Natural killer cell (primary cell): ENCODE results near the gene UTY. TPM values are rescaled to one million over a fixed set of nuclear protein-coding genes. Genes with fewer than 3 reads are reported as not detected.

Experiments
- ATAC-seq, 3 donors: fragments of 150-1000 bp in 2 of 3; fragments of 200-7000 bp in 1 of 3; cut with Tn5 transposase; 1 replicate in 1 of 3; 2 replicates in 2 of 3; pipeline ENCODE4 v1.10.0; 2021; ENCODE audit warnings: mild to moderate bottlenecking in 2 of 3, moderate library complexity in 2 of 3
- DNase-seq, 2 donors: peaks; one replicate each; pipeline versions ENCODE4 v3.0.0 to v3.0.0-alpha.2; 2013 to 2021; ENCODE audit warnings: mixed read lengths in 1 of 2
- H3K27ac ChIP-seq: one replicate; pipeline ENCODE4 v1.5.1; 2013; ENCODE audit warnings: mild to moderate bottlenecking, low read length
- H3K27me3 ChIP-seq: one replicate; pipeline ENCODE4 v1.6.1; 2013; ENCODE audit warnings: low read length; ENCODE audit not compliant: control insufficient read depth, insufficient read depth
- H3K36me3 ChIP-seq: one replicate; pipeline ENCODE4 v1.6.1; 2013; ENCODE audit warnings: low read length; ENCODE audit not compliant: control insufficient read depth, insufficient read depth
- H3K4me1 ChIP-seq: one replicate; pipeline ENCODE4 v1.6.1; 2013; ENCODE audit warnings: low read length; ENCODE audit not compliant: control insufficient read depth, insufficient read depth
- H3K4me3 ChIP-seq: one replicate; pipeline ENCODE4 v1.5.1; 2013; ENCODE audit warnings: low read length
- H3K9me3 ChIP-seq: one replicate; pipeline ENCODE4 v1.6.1; 2013; ENCODE audit warnings: low read length; ENCODE audit not compliant: control insufficient read depth, insufficient read depth
- H3K27ac Mint-ChIP-seq, 2 donors: one replicate each; pipeline ENCODE4 v1.8.0; 2022; ENCODE audit warnings: mild to moderate bottlenecking in 2 of 2, mixed read lengths in 2 of 2, moderate library complexity in 1 of 2
- H3K27me3 Mint-ChIP-seq, 2 donors: one replicate each; pipeline ENCODE4 v1.8.0; 2022; ENCODE audit warnings: low read depth in 2 of 2, mixed read lengths in 2 of 2
- H3K36me3 Mint-ChIP-seq: one replicate; pipeline ENCODE4 v1.8.0; 2022; ENCODE audit warnings: mixed read lengths
- H3K4me1 Mint-ChIP-seq, 2 donors: one replicate each; pipeline ENCODE4 v1.8.0; 2022; ENCODE audit warnings: mixed read lengths in 2 of 2
- H3K4me3 Mint-ChIP-seq: one replicate; pipeline ENCODE4 v1.8.0; 2022; ENCODE audit warnings: mild to moderate bottlenecking, moderate library complexity, mixed read lengths
- H3K9me3 Mint-ChIP-seq, 2 donors: one replicate each; pipeline ENCODE4 v1.8.0; 2022; ENCODE audit warnings: mixed read lengths in 2 of 2
- CTCF ChIP-seq: fragments of 200-600 bp; IDR thresholded peaks from one replicate; pipeline ENCODE4 v1.8.0; 2022; ENCODE audit warnings: antibody characterized with exemption
- WGBS: methylation state at CpG from one replicate; pipeline ENCODE4 v1.1.7; 2013; ENCODE audit warnings: missing lambda C conversion rate; ENCODE audit not compliant: insufficient coverage; 5-methylcytosine and 5-hydroxymethylcytosine counted together
- intact Hi-C: fragments of 100-400 bp; cut with micrococcal nuclease; formaldehyde crosslinking; loops from one replicate; pipeline ENCODE4 v1.14.2; 2022
- total RNA-seq, 4 donors: library from RNA; stranded (reverse); fragments of 120-200 nt in 1 of 4; gene quantifications; one replicate each; pipeline versions ENCODE4 v1.2.3 to v1.2.4, GENCODE V29; 2013 to 2022

UTY gene
- total RNA-seq, 3 donors from 2014 or later (not counting 1 experiment from before 2014, with no cell fraction given), result 91.0 to 114 TPM; not detected in 1

DNA sequence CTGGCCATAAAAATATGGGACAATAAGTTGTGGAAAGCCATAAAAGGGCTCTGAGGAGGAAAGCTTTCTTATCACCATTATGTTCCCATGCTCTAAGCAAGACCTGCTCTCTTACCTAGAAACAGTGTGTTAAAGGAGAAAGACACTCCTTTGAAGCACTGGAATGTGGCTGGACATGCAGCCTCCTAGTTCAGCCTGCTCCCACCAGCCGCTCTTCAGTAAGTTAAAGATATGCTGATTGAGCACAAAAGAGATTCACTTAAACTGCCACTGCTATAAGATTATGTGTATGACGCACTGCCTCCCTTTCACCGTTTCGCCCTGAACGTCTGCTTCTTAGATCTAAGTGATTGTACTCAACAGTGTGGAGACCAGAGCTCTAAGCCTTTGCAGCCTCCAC, 146.0 kb downstream of the UTY start:
- ATAC-seq (no peak), DNase-seq (no peak)
- Histone ChIP-seq H3K4me3 (no peak overlapping the region), H3K9me3 (no peaks in the 10 kb centered on the region), H3K36me3 (peaks cover 13% of the 10 kb centered on the region), H3K27me3 (no peaks in the 10 kb centered on the region), H3K27ac (no peak overlapping the region), H3K4me1 (peaks cover 9% of the 10 kb centered on the region)
- H3K4me3 Mint-ChIP-seq, result no peak overlapping the region
- H3K4me1 Mint-ChIP-seq, result peaks cover 0 to 30% of the 10 kb centered on the region in 2 donors
- intact Hi-C loops, result no loop called here
- H3K9me3 Mint-ChIP-seq, result no peaks in the 10 kb centered on the region
- TF ChIP-seq CTCF, result no peak
- peak overlapping the region in 1 of 2 donors; percentile 40 for H3K27ac Mint-ChIP-seq
- WGBS, result 95% methylated on average over 5 of the region's 5 CpGs
- H3K27me3 Mint-ChIP-seq, result no peaks in the 10 kb centered on the region
- no peaks in the 10 kb centered on the region for H3K36me3 Mint-ChIP-seq

GRCh38 chrY:13330651-13331050, 149.2 kb downstream of the UTY start:
- intact Hi-C loops, result no loop called here
- 100% methylated on average over 2 of the region's 2 CpGs for WGBS
- Mint-ChIP-seq H3K27me3 (no peaks in the 10 kb centered on the region), H3K4me1 (peaks cover 0 to 29% of the 10 kb centered on the region in 2 donors), H3K4me3 (no peak overlapping the region), H3K9me3 (no peaks in the 10 kb centered on the region), H3K27ac (peak overlapping the region in 1 of 2 donors; percentile 52), H3K36me3 (no peaks in the 10 kb centered on the region)
- no peak for ATAC-seq
- no peak for TF ChIP-seq CTCF
- no peak overlapping the region for H3K27ac ChIP-seq
- H3K36me3 ChIP-seq, result peaks cover 8% of the 10 kb centered on the region
- H3K4me1 ChIP-seq, result peaks cover 9% of the 10 kb centered on the region
- no peaks in the 10 kb centered on the region for H3K9me3 ChIP-seq
- H3K4me3 ChIP-seq, result no peak overlapping the region
- H3K27me3 ChIP-seq, result no peaks in the 10 kb centered on the region
- no peak for DNase-seq

GRCh38 chrY:13312966-13313365, 166.9 kb downstream of the UTY start:
- no peak for TF ChIP-seq CTCF
- no peaks in the 10 kb centered on the region for H3K9me3 ChIP-seq
- intact Hi-C loops, result no loop called here
- Mint-ChIP-seq H3K4me3 (no peak overlapping the region), H3K27ac (no peak overlapping the region), H3K36me3 (no peaks in the 10 kb centered on the region), H3K27me3 (no peaks in the 10 kb centered on the region), H3K9me3 (no peaks in the 10 kb centered on the region), H3K4me1 (no peaks in the 10 kb centered on the region)
- H3K27me3 ChIP-seq, result no peaks in the 10 kb centered on the region
- no CpG with 5 or more reads among the region's 1 CpG for WGBS
- peaks cover 4% of the 10 kb centered on the region for H3K4me1 ChIP-seq
- H3K36me3 ChIP-seq, result peaks cover 3% of the 10 kb centered on the region
- H3K4me3 ChIP-seq, result no peak overlapping the region
- no peak overlapping the region for H3K27ac ChIP-seq
- ATAC-seq, result no peak
- no peak for DNase-seq

GRCh38 chrY:13307959-13308358, 171.9 kb downstream of the UTY start:
- peak overlapping the region in 1 of 2 donors; percentile 31 for H3K27ac Mint-ChIP-seq
- DNase-seq, result no peak
- ATAC-seq, result no peak
- Histone ChIP-seq H3K4me3 (no peak overlapping the region), H3K36me3 (peaks cover 4% of the 10 kb centered on the region), H3K27me3 (no peaks in the 10 kb centered on the region), H3K27ac (no peak overlapping the region), H3K4me1 (peaks cover 5% of the 10 kb centered on the region), H3K9me3 (no peaks in the 10 kb centered on the region)
- H3K36me3 Mint-ChIP-seq, result no peaks in the 10 kb centered on the region
- 100% methylated on average over 2 of the region's 2 CpGs for WGBS
- H3K27me3 Mint-ChIP-seq, result no peaks in the 10 kb centered on the region
- no peak overlapping the region for H3K4me3 Mint-ChIP-seq
- TF ChIP-seq CTCF, result no peak
- H3K9me3 Mint-ChIP-seq, result no peaks in the 10 kb centered on the region
- intact Hi-C loops, result no loop called here
- no peaks in the 10 kb centered on the region for H3K4me1 Mint-ChIP-seq
